KG1 (cell line): Measurements from ENCODE around the gene CCDC33.

ENCODE experiments used
- DNase-seq: peaks from one replicate; lab custom pipeline; 2025; lab: John Stamatoyannopoulos, UW

Gene CCDC33

DNA sequence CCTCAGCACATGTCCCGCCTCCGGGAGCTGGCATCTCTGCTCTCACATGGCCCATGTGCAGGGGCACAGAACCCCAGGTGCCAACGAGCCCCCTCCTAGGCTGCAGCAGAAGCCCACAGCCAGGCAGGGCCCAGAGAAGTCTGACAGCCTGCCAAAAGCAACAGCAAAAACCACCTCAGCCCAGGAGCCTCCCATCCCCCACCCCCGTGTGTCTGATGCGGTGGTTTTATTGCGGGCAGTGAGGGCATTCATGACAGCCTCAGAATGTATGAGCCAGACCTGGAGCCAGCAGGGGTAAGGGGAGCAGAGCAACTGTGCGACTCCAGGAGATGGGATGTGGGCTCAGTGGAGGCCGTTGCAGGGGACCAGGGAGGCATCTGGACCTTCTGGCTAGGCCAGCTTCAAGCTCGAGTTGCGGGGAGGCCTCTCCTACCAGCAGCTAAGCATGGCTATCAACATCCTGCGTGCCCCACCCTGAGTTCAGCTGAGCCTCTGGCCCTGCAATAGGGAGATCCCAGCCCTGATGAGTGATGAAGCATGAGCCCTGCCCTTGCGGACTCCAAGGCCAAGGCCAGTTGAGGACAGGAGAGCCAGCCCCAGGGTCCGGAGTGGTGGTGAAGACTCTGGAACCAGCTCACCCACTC lies 78.8 kb downstream of the CCDC33 start:
- no peak for DNase-seq

DNA sequence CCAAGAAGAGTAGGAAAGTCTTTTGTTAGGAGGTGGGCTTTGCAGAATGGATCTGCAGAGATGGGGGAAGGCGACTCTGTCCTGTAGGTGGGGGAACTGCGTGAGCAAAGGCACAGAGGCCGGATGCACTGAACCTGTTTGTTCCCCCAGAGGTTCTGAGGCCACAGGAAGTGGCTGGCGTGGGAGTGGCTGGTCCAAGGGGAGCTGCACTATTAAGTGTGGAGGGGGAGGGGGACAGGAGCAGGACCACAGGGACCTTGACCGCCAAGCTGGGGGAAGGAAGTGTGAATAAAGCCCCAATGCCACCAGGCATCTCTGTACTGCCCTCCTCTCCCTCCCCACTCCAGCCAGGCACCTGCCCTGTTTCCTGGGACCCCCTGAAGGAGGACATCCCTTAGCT lies 79.5 kb downstream of the CCDC33 start:
- no peak for DNase-seq

DNA sequence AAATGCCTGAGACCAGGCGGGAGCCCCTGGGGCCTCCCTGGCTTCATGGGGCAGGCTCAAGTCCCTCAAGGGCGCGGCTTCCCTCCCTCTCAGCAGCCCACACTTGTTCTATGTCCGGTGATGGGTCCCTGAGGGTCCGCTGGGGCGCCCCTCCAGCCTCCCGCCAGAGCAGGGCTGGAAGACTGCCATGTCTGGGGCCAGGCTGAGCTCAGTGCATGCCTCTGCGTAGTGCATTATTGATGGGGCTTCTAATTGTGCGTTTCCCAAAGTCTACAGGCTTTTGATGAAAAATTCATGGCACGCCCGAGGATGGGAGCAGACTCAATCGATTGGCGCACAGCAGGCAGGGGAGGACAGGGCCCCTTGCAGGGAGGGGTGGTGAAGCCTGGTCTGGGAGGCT lies 80.0 kb downstream of the CCDC33 start:
- DNase-seq, result no peak

DNA sequence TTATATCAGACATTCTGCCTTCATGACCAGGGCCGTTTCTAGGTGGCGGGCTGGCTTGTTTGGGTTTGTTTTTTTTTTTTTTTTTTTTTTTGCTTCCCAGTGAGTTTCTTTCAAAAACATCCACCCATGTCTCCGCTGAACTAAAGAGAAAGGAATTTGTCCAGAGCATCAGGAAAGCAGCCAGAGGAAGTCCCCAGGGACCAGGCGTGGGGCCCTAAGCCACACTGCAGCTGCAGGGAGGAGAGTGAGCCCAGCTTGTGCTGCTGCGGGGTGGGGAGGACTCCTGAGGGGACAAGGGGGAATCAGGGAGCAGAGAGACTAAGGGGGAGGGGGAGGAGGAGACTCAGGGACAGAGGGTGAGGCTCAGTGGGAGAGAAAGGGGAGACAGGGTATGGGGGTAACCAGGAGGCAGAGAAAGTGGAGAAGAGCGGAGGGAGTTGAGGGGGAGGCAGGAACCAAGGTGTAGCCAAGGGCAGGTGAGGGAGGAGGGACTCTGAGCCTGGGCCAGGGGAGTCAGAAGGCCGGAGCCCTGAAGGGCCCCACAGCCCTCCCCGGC lies 81.8 kb downstream of the CCDC33 start:
- no peak for DNase-seq

DNA sequence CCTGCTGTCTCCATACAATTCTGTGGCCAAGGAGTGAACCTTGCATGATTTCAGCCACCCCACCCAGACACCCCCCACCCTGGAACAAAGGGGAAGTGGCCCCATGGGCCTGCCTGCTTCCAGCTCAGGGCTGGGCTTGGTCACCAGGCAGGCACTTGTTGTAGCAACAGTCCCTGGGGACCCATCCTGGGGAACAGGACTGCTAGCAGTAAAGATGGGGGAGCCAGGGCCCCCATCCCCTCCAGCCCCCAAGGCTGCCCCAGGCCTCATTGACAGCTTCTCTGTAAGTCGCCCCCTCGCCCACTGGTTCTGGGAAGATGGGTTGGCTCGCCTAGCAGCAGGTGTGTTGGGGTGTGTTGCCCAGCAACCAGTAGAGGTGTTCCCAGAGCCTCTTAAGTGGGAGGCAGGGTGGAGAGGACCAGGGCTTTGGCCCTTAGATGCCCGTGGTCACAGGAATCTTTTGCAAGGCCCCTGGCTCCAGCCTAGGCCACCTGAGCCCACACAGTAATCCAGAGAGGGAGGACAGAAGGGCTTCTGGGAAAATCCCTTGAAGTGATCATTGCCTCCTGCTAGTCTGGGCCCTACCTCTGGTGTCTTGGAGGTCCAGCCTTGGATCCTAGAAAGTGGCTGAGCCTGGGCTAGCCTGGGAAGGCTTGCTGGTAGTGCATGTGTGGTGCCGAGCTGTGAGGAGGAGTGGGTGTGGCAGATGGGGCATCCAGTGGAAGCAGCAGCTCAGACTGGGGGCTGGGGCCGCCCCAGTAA lies 82.4 kb downstream of the CCDC33 start:
- no peak for DNase-seq

DNA sequence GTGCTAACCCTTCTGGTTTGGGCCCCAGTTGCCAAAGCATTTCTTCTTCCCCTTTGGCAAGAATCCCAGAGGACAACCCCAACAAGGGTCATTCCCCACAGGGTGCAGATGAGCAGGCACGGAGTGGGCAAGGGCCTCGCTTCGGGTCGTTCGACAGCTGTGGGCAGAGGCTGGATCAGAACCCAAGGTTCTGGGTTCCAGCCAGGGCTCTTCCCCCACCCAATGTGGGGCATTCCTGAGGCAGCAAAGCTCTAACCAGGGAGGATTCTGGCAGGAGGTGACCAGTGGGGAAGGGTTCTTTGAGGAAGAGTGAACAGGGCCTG lies 83.0 kb downstream of the CCDC33 start:
- DNase-seq, result no peak

DNA sequence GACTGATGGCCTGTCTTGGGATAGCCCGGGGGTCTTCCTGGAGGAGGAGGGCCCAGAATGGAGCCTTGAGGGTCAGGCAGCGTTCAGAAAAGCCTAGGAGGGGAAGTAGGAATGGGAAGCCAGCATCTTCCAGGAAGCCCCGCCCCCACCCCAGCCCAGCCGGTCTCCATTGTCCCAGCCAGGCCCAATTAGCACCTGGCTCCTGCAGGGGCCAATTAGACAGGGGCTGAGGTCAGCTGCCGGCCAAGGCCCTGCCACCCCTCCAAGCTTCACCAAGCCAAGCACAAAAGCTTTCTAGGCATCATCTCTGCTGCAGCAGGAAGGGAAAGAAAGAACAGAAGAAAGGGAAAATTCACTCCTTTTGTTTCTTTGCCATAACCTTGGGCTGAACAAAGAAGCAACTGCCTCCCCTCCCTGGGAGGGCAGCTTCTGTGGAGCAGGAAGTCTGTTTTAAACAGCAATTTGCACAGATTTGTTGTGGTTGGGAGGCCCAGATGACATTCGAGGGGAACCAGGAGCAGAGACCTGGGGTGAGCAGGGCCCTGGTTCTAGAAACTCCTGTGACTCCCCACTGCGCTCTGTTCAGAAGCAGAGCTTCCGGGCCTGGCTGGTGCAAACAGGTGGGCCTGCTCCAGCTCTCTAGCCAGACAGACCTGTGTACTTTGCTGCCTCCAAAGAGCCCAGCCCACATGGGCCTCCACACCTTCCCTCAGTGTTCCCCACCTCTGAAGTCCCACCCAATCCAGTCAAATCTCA lies 83.6 kb downstream of the CCDC33 start:
- no peak for DNase-seq

DNA sequence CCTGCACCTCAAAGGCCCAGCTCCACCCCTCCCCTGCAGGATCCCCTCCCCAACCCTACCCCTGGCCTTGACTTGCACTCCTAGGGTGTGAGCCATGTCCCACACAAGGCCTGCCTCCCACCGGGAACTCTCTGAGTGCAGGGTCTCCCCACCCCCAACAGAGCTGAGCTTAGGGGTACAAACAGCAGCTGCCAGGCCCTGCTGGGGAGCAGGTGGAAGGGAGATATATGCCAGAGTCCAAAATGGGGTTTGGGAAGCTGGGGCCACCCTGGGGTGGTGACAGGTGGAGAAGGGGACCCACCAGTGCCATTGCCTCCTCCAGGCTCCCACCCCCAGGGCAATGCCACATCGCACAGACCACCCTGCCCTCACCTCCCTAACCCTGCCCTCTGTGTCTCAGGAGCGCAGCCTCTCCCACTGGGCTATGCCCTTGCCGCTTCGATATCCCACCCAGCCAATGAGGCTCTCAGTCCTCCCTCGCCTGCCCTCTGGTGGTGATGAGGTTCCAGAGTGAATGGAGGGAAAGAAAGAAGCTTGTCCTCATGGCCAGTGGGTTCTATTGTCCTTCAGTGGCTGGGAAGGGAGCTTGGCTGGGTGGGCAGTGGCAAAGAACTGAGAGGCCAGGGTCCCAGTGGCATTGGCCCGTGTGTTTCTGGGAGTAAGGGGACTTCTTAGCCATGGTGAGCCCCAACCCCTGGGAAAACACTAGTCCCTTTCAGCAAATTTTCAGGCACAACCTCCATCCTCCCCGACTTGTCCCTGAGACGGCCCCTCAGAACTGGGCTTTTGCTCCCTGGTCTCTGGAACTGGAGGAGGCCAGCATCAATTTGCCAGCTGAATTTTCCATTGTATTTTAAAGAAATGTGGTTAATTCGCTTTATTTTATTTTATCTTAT lies 84.5 kb downstream of the CCDC33 start:
- no peak for DNase-seq

DNA sequence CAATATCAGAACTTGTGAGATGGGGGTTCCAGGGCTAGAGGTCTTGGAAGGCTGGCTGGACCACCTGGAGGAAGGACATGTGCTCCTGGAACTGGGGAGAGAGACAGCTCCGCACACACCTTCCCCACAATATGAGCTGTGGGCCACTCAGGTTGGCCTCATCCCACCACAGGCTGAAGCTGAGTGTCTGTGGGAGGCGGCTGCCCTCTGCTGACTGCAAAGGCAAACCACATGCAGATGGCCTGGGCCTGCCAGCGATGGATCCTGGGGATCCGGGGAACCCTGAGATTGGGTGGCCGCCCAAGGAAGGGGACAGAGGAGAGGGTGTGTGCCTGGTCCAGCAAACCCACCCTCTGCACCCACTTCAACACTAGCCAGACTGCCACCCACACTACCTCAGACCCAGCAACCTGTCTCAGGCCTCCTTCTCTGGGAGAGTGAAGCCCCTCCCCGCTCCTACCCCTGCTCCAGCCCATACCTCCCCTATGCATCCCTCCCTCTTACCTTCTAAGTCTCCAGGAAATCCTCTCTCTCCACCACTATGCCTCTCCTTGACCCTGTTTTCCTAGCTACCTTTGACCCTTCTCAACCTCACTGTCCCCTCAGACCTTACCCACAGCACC lies 86.5 kb downstream of the CCDC33 start:
- no peak for DNase-seq

DNA sequence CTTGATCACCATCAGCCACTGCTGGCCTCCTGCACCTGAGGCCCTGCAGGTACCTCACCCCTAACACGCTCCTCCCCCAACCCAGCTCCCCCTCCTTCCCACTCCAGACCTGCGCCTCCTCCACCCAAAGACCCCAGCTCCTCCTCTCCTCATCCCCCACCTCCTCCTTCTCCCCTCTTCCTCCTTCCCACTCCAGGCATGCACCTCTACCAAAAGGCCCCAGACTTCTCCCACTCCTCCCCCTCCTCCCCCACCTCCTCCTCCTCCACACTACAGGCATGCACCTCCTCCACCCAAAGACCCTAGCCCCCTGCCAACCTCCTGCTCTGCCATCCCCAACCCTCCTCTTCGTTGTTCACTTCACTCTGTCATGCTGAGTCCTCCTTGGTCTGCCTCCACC lies 88.6 kb downstream of the CCDC33 start:
- no peak for DNase-seq

DNA sequence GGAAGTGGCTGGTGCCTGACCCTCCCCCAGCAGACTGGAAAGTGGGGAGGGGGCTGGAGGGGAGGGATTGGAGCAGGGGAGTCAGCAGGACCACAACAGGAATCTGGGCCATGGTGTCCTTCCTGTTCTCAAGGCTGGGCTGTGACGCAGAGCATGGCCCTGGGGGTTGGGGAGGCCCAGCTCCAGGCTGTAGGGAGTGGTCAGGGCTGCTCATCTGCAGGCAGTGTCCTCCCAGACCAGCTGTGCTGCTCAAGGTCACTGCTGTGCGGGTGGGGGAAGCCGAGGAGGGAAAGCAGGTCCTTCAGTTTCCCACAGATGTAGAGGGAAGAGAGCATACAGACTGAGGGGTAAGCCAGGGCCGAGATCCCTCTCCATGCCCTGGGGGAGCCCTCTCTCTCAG lies 90.6 kb downstream of the CCDC33 start:
- no peak for DNase-seq

DNA sequence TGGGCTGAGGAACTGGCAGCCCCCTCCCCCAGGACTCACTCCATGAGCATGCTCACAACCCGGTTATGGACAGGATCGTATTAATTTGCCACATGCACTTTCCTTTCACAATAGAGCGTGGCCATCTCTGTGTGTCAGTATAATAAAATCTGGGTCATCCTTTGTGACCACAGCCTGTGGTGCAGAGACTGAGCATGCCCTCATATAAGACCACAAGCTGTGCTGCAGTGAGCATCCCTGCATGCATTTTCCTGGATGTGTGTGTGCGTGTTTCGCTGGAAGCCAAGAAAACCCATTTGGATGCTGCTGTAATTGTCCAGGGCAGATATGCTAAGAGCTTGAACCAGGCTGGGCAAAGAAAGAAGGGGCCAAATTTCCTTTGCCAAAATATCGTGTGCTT lies 91.6 kb downstream of the CCDC33 start:
- DNase-seq, result no peak

DNA sequence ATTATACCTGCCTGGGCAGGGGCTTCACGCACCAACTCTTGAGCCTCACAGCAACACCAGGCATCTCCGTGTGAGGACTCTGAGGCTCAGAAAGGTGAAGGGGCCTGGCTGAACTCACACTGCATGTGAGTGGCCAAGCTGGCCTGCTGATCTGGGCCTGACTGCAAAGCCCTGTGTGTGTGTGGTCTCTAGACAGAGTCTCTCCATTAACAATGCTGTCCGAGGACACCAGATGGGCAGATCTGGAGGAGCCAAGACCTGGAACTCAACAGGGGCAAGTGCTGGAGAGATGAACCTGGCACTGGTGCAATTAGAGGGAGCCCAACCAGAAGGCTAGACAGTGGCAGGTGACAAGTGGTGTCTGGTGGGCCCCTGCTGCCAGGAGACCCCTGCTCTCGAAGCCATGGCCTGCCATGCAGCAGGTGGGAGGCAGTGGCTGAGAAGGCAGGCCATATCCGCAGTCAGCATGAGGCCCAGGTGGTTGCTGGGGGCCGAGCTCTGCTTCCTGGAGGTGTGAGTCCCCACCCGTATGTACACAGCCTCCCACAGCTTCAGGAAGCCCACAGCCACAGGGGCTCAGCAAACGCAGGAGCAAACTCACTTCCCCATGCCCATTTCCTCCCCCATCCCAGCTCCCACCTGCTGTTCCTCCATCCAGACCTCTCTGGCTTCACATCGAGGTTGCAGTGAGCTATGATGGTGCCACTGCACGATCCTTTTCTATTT lies 92.4 kb downstream of the CCDC33 start:
- DNase-seq, result no peak

DNA sequence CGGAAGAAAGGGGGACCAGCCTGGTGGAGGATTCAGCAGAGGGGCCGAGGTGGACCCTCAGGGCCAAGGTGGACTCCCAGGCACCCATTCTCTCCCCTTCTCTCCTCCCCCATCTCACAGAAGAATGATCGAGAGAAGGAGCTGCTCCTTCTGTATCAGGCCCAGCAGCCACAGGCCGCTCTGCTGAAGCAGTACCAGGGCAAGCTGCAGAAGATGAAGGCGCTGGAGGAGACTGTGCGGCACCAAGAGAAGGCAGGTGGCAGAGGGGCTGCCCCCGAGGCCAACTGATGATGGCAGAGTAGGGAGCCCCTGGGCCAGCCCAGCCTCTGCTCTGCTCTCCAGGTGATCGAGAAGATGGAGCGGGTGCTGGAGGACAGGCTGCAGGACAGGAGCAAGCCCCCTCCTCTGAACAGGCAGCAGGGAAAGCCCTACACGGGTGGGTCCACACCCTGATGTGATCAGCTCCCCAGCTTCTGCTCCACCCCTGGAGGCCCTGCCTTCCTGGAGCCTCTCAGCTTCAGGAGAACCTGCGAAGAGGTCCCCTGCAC lies 94.8 kb downstream of the CCDC33 start:
- no peak for DNase-seq

DNA sequence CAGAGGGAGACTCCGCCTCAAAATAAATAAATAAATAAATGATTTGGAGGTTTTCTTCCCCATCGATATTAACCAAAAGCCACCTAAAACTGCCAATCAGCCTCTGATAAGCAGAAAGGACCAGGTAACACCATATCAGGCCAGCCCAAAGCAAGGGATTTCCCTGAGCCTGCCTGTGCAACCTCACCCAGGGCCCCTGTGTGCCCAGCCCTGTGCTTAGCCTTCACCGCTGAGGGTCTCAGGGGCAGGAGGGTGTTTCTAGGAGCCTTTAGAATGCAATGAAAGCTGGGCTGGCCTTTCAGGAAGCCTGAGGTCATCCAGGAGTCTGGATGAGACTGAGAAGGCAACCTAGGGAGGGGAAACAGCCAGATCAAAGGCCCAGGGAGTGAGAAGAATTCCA lies 95.9 kb downstream of the CCDC33 start:
- no peak for DNase-seq

DNA sequence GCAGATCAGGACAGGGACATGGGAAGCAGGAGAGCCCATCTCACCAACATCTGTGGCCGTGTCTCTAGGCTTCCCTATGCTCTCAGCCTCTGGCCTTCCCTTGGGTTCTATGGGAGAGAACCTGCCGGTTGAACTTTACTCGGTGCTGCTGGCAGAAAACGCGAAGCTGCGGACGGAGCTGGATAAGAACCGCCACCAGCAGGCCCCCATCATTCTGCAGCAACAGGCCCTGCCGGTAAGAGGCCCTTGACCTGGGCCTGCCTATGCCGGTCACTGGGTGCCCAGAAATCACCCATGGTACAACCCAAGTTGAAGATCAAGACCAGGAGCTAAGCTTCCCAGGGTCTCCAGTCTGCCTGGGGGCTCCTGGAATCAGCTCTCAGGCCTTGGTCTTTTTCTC lies 96.5 kb downstream of the CCDC33 start:
- DNase-seq, result no peak

DNA sequence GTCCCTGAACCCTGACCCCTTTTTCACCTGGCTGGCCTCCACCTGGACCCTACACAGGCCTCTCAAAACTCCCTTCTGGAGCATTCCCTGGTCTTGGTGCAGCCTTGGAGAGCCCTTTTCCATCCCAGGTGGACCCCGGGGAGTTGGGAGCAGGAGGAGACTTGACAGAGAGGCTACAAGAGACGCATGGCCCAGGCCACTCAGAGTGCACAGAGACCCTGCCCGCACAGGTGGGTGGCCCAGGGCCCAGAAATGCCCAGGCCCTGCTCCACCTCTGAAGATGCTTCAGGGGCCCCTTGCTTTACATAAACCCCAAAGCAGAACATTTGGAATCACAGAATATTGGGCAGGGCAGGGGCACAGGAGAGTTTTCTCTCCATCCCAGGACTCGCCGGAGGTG lies 97.0 kb downstream of the CCDC33 start:
- DNase-seq, result no peak

DNA sequence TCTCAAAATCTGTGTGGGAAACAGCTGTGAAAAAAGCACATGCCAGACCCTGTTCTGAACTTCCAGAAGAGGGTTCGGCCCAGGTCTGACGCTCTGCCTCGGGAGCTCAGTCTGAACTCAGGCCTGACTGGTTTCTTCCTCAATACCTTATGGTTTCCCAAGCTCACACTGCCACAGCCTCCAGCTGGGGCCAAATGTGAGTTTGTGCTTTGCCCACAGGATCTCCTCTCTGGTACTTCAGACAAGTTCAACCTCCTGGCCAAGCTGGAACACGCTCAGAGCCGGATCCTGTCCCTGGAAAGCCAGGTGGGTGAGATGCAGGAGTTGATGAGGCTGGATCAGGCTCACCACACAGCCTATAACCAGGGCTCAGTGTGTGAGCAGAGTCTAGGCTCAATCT lies 97.5 kb downstream of the CCDC33 start:
- no peak for DNase-seq

DNA sequence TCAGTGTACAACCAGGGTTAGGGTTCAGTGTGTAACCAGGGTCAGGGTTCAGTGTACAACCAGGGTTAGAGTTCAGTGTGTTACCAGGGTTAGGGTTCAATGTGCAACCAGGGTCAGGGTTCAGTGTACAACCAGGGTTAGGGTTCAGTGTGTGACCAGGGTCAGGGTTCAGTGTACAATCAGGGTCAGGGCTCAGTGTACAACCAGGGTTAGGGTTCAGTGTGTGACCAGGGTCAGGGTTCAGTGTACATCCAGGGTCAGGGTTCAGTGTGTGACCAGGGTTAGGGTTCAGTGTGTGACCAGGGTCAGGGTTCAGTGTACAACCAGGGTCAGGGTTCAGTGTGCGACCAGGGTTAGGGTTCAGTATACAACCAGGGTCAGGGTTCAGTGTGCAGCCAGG lies 98.0 kb downstream of the CCDC33 start:
- DNase-seq, result no peak

DNA sequence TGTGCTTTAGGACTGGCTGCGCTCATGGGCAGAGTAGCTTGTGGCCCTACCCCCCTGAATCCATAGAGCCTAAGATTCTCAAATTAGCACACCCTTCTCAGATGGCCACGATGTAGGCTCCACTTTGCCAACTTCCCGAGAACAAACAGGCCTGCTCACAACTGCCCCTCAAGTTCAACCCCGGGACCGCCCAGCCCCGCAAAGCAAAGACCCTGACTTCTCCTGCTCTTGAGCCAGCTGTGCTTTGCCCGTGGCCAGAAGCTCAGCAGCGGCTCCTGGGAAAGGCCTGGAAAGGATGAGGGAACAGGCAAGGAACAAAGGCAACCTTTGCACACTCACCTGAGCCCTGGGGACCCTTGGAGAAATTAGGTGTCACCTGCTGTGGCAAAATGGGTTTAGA lies 99.3 kb downstream of the CCDC33 start:
- no peak for DNase-seq
